PC-9 (cell line): Measurements from ENCODE around the gene STK32B.

ENCODE experiments used
- CTCF ChIP-seq: fragments of 200-600 bp; sonication (generic); conservative IDR thresholded peaks from 2 replicates; pipeline ENCODE4 v1.6.1; 2017; ENCODE audit warnings: mixed run types, antibody characterized with exemption, mild to moderate bottlenecking, moderate library complexity
- EZH2 ChIP-seq: fragments of 200-600 bp; sonication (generic); IDR thresholded peaks from 2 replicates; pipeline ENCODE4 v1.8.0; 2017; ENCODE audit warnings: antibody characterized with exemption, low read depth

DNA sequence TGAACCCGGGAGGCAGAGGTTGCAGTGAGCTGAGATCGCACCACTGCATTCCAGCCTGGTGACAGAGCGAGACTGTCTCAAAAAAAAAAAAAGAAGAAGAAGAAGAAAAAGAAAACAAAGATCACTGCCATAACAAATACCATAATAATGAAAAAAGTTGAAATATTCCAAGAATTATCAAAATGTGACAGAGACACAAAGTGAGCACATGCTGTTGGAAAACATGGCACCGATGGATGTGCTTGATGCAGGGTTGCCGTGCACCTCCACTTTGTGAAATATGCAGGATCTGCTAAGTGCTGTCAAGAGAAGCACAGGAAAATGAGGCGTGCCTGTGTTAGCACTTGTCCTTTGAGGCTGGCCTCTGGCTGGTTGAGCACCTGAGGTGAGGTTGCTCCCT lies 133.3 kb downstream of the STK32B start:
- TF ChIP-seq CTCF (no peak), EZH2 (no peak)
